Stimulated activated CD4-positive, alpha-beta T cell treated with anti-CD3 and anti-CD28 coated beads, Interleukin-2, amount 100 ng/mL, for 4 hours (primary cell): ENCODE measurements around the gene RAB3A.

Experiments
- DNase-seq: peaks from one replicate; pipeline ENCODE4 v3.0.0-alpha.2; 2020; ENCODE audit warnings: low read depth

Gene RAB3A, protein sequence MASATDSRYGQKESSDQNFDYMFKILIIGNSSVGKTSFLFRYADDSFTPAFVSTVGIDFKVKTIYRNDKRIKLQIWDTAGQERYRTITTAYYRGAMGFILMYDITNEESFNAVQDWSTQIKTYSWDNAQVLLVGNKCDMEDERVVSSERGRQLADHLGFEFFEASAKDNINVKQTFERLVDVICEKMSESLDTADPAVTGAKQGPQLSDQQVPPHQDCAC

GRCh38 chr19:18203863-18204393, at the start of gene RAB3A:
Gene RAB3A, minus strand, starts transcription at chr19:18204042. Its CDS starts 1,302 bp downstream, at chr19:18202740.
- peak; percentile 99 for DNase-seq

DNA sequence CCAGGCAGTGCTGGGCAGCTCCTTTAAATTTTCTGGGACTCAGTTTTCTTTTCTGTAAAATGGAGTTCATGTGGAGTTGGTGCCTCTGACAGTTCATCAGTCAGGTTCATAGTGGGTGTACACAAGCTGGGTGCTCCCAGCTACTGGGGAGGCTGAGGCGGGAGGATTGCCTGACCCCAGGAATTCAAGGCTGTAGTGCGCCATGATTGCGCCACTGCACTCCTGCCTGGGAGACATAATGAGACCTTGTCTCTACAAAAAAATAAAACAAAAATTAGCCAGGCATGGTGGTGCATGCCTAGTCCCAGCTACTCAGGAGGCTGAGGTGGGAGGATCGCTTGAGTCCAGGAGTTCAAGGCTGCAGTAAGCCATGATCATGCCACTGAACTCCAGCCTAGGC, 49.3 kb upstream of the RAB3A start:
- no peak for DNase-seq

GRCh38 chr19:18252370-18252717, 48.5 kb upstream of the RAB3A start:
- no peak for DNase-seq

GRCh38 chr19:18251587-18252369, 47.9 kb upstream of the RAB3A start:
- DNase-seq: peak; percentile 67

DNA sequence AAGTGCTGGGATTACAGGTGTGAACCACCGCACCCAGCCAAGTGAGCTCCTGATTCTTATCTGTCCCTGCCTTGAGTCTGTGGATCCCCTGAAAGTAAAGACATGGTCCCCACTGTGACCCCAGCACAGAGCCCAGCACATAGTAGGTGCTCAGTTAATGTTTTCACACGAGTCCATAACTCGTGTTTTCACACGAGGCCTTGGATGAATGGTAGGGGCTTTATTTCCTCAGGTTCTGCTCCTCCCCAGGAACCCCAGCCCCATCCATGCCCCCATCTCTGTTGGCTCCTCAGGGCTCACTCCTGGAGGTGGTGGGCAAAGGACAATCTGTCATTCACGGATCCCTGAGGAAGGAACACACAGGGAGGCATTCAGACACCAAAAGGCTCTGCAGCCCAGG, 46.0 kb upstream of the RAB3A start:
- no peak for DNase-seq

GRCh38 chr19:18245297-18245696, 41.5 kb upstream of the RAB3A start:
- DNase-seq: no peak

DNA sequence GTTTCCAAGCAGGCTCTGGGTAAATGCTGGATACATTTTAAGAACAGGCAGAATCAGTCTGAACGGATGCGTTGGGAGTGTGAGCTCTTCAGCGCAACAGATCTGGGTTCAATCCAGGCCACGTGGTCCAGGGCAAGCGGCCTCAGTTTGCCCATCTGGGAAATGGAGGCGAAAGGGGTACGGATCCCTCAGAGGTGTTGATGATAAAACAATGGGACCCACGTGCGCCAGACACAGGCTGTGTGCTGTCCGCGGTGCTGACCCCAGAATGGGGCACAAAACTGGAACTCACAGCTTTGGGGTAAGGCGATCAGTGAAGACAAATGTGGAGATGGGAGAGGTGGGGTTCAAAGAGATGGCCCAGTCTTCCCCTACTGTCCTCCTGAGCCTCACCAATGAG, 35.5 kb upstream of the RAB3A start:
- DNase-seq: no peak

GRCh38 chr19:18234194-18234593, 30.4 kb upstream of the RAB3A start:
- DNase-seq: no peak

DNA sequence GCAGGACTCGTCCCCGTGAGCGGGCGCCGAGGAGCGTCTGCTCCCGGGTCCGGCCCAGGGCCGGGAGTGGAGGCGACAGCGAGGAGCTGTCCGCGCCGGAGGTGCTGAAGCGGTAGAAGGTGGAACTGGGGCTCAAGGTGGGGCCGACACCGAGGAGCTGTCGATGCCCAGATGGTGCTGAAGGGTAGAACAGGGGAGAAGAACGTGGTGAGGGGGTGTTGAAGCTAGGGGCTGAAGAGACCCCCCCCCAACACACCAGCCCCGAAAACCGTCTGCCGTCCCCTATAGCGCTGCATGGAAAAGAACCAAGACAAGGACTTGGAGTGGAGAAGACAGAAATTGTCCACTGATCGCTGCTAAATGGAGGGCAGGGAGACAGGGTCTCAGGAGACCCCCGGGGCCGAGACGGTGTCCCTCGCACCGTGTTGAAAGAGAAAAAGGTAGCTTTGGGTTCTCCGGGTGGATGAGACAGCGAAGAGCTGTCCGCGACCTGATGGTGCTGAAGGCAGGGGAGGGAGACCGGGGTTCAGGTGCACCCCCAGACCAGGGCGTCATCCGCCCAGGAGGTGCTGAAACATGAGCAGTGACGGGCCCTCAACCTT, 29.5 kb upstream of the RAB3A start:
- DNase-seq: no peak

- no peak for DNase-seq
These were observed 28.8 kb upstream of the RAB3A start for GRCh38 chr19:18232540-18233223.

- no peak for DNase-seq
These were observed 27.9 kb upstream of the RAB3A start for GRCh38 chr19:18231775-18232174.

DNA sequence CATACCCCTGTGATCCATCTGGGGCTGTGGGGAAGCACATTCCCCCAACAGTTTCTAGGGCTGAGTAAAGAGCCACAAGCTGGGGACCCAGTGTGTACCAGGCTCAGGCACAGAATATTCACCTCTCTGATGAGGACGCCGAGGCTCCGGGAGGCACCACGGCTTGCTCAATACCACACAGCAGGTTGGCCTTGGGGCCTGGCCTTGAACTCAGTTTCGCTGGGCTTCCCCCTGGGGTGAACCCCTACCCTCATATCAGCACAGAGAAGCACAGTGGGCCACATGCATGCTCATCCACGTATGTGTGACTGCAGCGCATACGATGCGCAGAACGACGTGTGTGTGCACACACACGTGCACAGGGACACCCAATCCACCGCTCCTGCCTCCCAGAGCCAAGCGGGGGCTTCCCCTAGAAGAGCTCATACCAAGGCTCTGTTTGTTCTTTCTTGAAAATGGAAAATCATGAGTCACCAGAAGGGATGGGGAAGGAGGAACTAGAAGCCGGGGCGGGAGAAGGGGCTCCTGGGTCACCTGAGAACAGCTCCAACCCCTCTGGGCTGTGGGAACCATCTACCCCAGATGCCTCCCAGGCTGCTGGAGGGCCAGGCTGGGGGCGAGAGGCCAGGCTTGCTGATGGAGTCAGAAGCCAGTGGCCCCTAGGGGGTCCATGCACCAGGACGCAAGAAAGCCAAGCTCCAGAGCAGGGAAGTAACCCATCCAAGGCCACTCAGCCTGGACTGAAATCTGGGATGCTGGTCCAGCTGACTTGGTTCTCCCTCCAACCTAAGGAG, 27.3 kb upstream of the RAB3A start:
- DNase-seq: no peak

DNA sequence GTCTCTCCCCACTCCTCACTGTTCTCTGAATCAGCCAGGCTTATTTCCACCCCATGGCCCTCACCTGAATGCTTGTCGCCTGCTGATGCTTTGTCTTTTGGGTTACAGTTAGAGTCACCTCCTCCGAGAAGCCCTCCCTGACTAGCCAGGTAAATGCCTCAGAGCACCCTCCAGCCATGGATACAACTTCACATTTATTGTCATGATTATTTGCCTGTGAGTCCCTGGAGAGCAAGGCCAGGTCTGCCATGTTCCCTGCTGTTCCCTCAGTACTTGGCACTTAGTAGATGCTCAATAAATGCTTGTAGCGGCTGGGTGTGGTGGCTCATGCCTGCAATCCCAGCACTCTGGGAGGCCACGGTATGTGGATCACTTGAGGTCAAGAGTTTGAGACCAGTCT, 26.1 kb upstream of the RAB3A start:
- DNase-seq: no peak

DNA sequence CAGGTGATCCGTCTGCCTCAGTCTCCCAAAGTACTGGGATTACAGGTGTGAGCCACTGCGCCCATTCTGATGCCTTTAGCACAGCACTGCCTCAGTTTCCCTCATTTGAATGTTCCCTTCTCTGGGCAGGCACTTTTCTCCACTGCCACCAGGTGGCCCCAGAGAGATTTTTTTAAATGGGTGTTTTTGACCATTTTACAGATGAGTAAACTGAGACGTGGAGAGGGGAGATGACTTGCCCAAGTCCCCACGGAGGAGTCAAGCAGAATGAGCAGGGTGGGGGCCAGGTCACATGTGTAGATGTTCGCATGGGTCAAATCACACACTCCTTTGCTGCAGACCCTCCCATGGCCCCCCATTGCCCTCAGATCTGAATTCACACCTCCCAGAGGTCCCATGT, 25.6 kb upstream of the RAB3A start:
- DNase-seq: no peak

GRCh38 chr19:18227781-18228271, 24.0 kb upstream of the RAB3A start:
- no peak for DNase-seq

DNA sequence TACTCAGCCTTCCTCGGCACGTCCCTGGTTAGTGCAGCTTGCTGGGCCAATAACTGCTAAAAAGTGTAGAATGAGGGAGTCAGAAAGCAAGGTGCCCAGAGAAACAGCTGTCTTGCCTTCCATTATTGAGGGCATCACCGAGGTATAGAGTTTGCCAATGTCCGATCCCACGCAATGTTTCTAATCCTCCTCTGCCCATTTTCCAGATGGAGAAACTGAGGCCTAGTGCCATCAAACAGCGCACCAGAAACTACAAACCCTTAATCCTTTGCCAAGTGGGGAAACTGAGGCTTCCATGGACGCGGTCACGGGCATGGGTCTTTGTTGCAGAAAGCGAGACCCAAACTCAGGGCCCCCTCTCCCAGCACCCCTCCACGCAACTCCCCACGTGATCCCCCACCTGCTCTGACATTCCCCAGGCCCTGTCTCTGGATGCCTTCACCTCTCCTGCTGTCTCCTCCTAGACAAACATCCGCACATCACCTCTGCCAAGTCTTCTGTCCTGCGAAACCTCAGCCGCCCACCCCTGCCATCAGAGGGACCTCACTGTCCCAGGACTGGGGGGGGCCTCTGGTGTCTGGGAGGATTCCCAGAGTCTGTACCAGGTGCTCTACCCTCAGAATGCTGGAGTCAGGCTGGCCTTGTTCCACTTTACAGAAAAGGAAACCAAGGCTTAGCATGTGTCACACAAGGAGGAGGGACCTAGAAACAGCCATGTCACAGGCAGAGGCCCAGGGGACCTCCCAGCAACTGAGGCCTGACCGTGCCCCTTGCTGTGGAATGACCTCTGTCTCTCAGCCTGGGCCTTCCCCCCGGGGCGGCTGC, 23.3 kb upstream of the RAB3A start:
- no peak for DNase-seq

DNA sequence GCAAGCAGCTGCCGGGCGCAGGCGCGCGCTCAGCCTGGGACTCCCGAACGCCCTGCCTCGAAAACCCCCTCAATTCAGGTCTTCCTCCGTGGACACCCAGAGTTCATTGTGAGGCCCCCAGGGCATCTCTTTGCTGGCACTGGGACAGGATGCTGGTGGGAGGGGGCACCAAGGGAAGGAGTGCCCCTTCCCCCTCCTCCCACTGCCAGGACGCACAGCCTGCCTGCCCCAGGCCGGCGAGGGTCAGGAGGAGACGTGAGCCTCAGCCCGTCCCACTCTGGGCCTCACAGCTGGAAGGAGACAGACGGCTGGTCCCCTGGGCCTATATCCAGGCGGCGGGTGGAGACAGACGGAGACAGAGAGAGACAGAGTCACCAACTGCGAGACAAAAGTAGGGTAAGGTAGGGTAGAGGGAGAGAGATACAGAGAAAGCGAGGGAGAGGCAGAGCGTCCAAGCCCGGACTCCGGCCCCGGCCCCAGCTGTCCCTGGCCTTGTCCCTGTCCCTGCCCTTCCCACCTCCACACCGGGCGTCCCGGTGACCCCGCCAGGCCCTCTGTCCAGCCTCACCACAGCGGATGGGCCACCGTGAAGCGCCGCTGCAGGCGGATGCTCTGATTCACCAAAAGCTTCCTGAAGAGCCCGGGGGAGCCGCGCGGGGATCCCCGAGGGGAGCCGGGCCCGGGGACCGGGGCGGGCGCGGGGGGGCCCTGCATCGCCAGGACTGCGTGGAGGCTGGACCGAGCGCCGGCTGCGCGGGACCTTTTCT, 22.0 kb upstream of the RAB3A start, which contains the start of gene PDE4C:
PDE4C (minus strand) TSS at position 737 of the 767 bp plus-strand sequence; CDS start at position 714, 23 bp downstream.
- no peak for DNase-seq

GRCh38 chr19:18225355-18225701, 21.5 kb upstream of the RAB3A start:
- no peak for DNase-seq

DNA sequence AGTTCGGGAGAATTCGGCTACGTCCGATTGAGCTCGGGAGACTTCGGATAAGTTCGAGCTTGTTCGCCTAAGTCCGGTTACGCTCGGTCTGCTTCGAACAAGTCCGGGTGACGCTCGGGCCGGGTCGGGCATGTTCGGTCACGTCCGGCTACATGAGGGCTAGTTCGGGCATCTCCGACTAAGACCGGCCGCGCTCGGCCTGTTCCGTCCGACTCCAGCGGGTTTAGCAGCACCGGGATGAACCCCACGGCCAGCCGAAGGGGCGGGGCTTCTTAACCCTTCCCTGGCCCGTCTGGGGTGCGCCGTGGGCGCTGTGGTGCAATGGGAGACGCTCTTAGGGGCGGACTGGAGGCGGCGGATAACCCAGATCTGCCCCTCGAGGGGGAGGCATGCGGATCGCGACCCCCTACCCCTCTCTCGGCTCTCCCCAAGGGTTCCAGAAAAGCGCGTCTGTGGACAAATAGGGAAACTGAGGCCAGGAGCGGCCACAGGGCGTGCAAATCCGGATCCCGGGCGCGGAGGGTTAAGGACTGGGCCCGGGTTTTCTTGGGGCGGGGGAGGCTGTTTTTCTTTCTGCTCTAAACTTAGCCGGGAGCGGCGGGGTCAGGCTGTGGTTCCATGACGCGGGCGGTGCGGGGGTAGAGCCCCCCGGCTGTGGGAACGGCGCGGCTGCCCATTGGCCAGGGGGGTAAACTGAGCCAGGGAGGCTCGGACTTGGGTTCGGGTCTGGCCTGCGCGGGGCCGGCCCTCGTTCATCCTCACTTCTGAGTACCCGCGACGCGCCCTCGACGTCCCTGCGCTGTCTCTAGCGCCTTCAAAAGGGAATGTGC, 20.9 kb upstream of the RAB3A start:
- peak; percentile 48 for DNase-seq
